BJ (cell line): ENCODE data around the gene SDK1. TPM values are rescaled to one million over a fixed set of nuclear protein-coding genes. Genes with fewer than 3 reads are reported as not detected.

Experiments
- CTCF ChIA-PET: fragments of 350-600 bp; formaldehyde crosslinking; extraction: SDS; loops from one replicate; lab custom pipeline; 2021; ENCODE audit warnings: antibody characterized with exemption, inconsistent platforms; lab: Yijun Ruan, JAX
- POLR2A ChIA-PET: fragments of 300-600 bp; sonication (Branson Sonifier 250); formaldehyde crosslinking; extraction: SDS; loops from one replicate; lab custom pipeline; 2021; ENCODE audit warnings: antibody characterized with exemption; lab: Charles Lee
- DNase-seq: peaks from one replicate; pipeline ENCODE4 v3.0.0-alpha.2; 2011; ENCODE audit warnings: low read depth
- H3K27me3 ChIP-seq: 2 replicates; pipeline ENCODE4 v1.6.0; 2011; ENCODE audit warnings: low read length; ENCODE audit not compliant: control insufficient read depth, insufficient read depth
- H3K36me3 ChIP-seq: 2 replicates; pipeline ENCODE4 v1.5.1; 2011; ENCODE audit warnings: low read length; ENCODE audit not compliant: control insufficient read depth, insufficient read depth
- H3K4me3 ChIP-seq: 2 replicates; pipeline ENCODE4 v1.5.1; 2011; ENCODE audit warnings: low read depth, mild to moderate bottlenecking, control low read depth, low read length
- polyA plus RNA-seq: library from polyadenylated mRNA; depleted of rRNA; stranded (reverse); fragments of >200 nt; gene quantifications from 2 replicates; pipeline ENCODE4 v1.2.3, GENCODE V29; 2011
- TF ChIP-seq, protein P1 (sequence below): IDR thresholded peaks from 2 replicates; pipeline ENCODE4 v1.5.1; 2011; ENCODE audit warnings: low read depth, mild to moderate bottlenecking, control low read depth, inconsistent platforms, low read length, moderate library complexity; ENCODE audit not compliant: insufficient read depth

The SDK1 gene
- polyA plus RNA-seq, 1 experiment, result 0.01 TPM

DNA sequence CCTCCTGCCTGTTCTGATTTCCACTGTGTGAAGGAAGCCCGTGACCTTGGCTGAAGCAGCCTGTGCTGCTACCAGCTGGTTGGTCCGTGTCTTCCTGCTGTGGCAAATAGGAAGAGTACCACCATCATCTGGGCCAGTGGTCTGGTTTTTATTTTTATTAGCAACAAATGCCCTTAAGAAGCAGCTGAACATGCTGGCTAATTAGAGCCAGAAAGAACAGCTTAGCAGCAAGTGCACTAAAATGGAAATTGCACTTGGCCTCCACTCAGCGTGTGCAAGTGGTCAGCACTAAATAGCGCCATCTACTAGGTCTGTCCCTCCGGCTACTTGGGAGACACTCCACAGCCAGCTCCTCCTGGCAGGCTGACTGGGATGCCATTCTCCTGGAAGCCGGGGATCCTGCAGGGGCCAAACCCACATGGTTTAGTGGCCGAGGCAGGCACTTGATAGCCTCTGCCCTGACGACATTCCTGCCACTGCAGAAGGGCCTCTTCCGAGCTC, 690.7 kb downstream of the SDK1 start:
- ChIA-PET CTCF (no interaction called here), POLR2A (no interaction called here)
- Histone ChIP-seq H3K36me3 (no peaks in the 10 kb centered on the region), H3K27me3 (no peaks in the 10 kb centered on the region), H3K4me3 (no peak overlapping the region)
- TF ChIP-seq, protein P1, sequence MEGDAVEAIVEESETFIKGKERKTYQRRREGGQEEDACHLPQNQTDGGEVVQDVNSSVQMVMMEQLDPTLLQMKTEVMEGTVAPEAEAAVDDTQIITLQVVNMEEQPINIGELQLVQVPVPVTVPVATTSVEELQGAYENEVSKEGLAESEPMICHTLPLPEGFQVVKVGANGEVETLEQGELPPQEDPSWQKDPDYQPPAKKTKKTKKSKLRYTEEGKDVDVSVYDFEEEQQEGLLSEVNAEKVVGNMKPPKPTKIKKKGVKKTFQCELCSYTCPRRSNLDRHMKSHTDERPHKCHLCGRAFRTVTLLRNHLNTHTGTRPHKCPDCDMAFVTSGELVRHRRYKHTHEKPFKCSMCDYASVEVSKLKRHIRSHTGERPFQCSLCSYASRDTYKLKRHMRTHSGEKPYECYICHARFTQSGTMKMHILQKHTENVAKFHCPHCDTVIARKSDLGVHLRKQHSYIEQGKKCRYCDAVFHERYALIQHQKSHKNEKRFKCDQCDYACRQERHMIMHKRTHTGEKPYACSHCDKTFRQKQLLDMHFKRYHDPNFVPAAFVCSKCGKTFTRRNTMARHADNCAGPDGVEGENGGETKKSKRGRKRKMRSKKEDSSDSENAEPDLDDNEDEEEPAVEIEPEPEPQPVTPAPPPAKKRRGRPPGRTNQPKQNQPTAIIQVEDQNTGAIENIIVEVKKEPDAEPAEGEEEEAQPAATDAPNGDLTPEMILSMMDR, result no peak
- DNase-seq, result no peak

DNA sequence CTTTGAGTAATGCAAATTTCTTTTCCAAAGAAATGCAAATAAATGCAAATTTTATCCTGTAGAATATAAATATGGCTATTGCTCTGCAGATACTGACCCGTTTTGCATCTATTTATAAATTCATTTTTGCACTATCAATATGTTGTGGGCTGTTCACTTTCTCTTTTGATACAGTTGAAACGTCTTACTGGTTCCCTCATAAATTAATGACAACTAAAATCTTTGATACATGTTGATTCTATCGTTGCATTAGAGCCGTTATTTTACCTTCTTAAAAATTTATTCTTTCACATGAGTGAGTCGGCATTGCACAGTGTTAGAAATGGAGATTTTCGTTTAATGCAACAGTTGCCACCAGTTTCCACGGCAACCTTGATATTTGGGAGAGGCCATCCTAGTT, 691.8 kb downstream of the SDK1 start:
- TF ChIP-seq, protein P1, result no peak
- DNase-seq, result no peak
- Histone ChIP-seq H3K4me3 (no peak overlapping the region), H3K27me3 (no peaks in the 10 kb centered on the region), H3K36me3 (no peaks in the 10 kb centered on the region)
- POLR2A ChIA-PET, result no interaction called here
- CTCF ChIA-PET, result no interaction called here

DNA sequence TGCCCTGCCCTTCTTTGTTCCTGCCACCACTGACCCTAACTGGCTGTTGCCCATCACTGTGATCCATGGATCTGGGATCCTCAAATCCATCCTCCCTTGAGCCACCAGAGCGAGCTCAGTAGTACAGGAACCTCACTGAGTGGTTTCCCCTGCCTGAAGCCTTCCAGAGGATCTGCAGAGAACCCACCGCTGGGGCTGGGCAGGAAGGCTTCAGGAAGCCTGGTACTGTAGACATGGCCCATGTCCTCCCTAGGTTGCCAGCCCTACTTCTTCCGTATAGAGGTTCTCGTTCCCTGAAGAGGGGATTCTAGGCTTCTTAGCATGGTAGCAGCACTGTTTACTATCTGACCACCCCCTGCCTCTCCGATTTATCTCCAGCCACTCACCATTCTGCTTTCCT, 693.7 kb downstream of the SDK1 start:
- POLR2A ChIA-PET, result no interaction called here
- Histone ChIP-seq H3K36me3 (no peaks in the 10 kb centered on the region), H3K27me3 (no peaks in the 10 kb centered on the region), H3K4me3 (no peak overlapping the region)
- DNase-seq, result no peak
- CTCF ChIA-PET, result no interaction called here
- TF ChIP-seq, protein P1, result no peak

DNA sequence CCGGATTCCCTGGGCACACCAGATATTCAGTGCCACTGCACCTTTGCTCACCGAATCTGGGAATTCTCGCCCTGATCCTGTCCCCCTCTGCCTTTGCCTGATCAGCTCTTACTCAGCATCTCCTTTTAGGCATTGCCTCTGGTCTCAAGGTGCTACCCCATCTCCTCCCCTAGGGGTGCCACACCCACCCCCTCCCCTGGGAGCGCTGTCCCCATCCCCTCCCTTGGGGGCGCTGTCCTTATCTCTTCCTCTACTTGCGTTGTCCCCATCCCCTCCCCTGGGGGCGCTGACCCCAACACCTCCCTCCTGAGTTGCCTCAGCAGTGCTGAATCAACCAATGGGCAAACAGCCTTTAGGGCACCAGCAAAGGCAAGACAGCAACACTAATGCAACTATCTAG, 694.1 kb downstream of the SDK1 start:
- TF ChIP-seq, protein P1, result no peak
- CTCF ChIA-PET, result no interaction called here

DNA sequence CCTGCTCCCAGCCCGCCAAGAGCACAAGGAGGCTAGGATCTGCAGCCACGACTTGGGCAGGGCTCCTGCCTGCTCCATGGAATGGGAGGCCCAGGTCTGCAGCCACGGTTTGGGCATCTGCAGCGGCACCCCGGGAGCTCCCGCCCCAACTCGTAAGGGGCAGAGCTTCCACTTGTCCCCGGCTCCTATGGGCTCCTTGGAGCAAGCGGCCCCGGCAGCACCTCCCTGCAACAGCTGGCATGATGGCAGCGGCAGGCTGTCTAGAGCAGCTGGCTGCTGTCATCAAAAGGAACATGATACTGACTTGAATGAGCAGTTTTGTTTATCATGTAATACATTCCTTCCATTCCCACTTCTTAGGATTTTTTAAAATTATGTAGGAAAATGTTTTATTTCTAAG, 697.0 kb downstream of the SDK1 start:
- Histone ChIP-seq H3K36me3 (no peaks in the 10 kb centered on the region), H3K27me3 (no peaks in the 10 kb centered on the region), H3K4me3 (no peak overlapping the region)
- POLR2A ChIA-PET, result no interaction called here
- CTCF ChIA-PET, result no interaction called here
- TF ChIP-seq, protein P1, result no peak
- DNase-seq, result no peak

More for the DNA sequence above, 694.1 kb downstream of the SDK1 start:
- DNase-seq, result no peak
- Histone ChIP-seq H3K4me3 (no peak overlapping the region), H3K27me3 (no peaks in the 10 kb centered on the region), H3K36me3 (no peaks in the 10 kb centered on the region)
- POLR2A ChIA-PET, result no interaction called here
